IPS DF 19.7 (cell line): ENCODE results near the gene BRPF1.

Source experiments
- DNase-seq: peaks from one replicate; pipeline ENCODE4 v3.0.0-alpha.2; 2013; ENCODE audit warnings: low read depth, low spot score

BRPF1 gene, protein sequence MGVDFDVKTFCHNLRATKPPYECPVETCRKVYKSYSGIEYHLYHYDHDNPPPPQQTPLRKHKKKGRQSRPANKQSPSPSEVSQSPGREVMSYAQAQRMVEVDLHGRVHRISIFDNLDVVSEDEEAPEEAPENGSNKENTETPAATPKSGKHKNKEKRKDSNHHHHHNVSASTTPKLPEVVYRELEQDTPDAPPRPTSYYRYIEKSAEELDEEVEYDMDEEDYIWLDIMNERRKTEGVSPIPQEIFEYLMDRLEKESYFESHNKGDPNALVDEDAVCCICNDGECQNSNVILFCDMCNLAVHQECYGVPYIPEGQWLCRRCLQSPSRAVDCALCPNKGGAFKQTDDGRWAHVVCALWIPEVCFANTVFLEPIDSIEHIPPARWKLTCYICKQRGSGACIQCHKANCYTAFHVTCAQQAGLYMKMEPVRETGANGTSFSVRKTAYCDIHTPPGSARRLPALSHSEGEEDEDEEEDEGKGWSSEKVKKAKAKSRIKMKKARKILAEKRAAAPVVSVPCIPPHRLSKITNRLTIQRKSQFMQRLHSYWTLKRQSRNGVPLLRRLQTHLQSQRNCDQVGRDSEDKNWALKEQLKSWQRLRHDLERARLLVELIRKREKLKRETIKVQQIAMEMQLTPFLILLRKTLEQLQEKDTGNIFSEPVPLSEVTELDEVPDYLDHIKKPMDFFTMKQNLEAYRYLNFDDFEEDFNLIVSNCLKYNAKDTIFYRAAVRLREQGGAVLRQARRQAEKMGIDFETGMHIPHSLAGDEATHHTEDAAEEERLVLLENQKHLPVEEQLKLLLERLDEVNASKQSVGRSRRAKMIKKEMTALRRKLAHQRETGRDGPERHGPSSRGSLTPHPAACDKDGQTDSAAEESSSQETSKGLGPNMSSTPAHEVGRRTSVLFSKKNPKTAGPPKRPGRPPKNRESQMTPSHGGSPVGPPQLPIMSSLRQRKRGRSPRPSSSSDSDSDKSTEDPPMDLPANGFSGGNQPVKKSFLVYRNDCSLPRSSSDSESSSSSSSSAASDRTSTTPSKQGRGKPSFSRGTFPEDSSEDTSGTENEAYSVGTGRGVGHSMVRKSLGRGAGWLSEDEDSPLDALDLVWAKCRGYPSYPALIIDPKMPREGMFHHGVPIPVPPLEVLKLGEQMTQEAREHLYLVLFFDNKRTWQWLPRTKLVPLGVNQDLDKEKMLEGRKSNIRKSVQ (N-terminal part only)

DNA sequence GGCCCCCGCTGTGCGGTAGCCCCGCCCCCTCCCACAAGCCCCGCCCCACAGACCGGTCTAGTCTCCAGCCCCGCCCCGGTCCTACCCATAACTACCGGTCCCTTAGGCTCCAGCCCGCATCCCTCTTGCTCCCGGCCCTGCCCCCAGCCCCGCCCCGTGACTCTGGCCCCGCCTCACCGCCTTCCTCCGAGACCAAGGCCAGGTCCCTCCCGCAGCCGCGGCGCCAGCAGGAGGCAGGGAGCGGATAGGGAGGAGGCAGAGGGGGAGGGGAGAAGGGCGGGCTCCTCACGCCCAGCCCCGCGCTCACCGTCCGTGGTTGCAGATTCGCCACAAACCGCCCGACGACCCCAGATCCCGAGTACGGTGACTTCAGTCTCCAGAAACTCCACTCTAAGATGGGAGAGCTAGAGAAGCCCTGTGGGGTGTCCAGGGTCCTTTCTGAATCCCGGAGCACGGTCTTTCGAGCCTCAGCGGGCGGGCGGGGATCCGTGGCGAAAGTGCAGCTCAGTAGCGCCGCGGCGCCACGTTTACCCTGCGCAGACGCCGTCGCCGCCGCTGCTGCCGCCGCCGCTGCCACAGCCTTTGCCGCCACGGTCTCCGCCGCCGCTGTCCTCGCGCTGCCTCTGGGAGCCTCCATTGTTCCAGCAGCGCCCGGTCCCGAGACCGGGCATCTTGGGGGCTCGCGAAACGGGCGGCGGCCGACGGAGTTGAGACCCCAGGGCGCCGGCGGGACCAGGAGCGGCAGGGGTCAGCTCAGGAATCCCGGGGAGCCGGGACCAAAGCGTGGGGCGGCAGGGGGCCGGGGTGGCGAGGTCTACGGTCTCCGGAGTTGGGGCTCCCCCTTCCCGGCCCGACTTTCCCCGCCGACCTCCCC, at the start of gene BRPF1:
Gene BRPF1, plus strand, starts transcription at position 530 of the 874 bp plus-strand sequence. CDS start 2,406 bp downstream, outside the sequence.
- DNase-seq = peak; percentile 84

DNA sequence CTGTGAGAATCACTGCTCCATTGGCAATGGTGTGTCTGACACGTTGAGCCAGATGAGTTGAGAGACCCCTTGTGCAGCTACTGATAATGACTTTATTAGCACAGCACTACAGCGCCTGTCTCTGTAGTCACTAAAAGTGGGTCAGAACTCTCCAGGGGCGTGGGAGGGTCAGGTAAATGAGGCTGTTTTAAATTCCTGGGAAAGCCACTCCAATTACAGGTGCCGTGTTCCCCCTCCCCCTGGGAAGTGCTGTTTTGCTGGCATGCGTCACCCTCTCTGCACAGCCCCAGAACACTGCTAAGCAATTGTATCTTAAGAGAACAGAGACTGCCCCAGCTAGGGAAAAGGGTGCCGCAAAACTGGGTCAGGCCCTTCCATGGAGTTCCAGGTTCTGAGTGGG, 49.4 kb upstream of the BRPF1 start:
- DNase-seq = no peak

DNA sequence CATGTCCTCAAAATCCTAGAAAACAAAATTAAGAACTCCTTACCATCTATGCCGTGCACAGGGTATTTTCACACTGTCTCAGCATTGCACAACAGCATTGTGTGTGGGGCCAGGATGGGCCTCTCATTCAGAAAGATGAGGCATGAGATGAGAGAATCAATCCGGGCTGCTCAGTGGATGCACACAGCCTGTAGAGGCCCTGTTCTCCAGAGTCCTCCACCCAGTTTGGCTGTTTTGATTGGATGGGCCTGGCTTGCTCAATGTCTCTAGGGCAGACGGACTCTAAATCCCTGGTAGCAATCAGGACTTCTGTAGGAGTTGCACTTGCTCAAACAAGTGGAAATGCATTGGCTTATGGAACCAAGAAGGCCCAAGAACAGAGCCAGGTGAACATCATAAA, 48.1 kb upstream of the BRPF1 start:
- no peak for DNase-seq

DNA sequence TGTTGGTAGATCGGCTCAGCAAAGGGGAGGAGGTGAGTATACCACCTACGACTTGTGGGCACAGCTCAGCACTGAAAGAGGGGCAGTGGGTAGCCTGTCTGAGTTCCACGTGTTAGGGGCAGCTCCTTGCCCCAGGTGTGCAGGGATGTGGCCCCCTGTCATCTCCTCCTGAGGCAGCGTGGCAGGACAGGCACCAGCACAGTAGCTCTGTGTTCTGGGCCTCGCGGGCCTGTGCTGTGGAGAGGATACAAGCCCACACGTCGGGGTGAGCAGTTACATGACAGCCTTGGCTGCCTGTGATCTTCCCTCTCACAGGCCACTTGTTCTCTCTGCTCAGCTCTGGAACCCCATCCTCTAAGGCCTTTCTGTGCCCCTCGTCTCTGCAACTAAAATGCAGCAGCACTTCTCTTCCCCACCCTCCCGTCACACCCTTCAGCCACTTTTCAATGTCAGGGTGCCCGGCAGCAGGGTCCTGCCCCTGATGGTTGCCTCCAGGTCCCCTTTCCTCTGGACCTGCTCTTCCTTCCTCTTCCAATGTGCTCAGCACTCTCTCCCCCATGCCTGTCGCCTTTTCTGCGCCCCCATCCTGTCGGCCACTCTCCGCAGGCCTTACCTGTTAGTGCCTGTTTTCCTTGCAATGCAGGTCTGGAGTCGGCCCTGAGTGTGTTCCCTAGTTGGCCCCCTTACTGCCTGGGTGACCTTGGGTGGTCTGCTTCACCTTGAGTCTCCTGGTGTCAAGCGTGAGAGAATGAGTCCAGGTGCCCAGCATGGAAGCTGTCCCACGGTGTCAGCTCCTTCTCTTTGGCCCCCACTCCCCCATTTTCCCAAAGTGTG, 46.1 kb upstream of the BRPF1 start:
- DNase-seq = no peak

DNA sequence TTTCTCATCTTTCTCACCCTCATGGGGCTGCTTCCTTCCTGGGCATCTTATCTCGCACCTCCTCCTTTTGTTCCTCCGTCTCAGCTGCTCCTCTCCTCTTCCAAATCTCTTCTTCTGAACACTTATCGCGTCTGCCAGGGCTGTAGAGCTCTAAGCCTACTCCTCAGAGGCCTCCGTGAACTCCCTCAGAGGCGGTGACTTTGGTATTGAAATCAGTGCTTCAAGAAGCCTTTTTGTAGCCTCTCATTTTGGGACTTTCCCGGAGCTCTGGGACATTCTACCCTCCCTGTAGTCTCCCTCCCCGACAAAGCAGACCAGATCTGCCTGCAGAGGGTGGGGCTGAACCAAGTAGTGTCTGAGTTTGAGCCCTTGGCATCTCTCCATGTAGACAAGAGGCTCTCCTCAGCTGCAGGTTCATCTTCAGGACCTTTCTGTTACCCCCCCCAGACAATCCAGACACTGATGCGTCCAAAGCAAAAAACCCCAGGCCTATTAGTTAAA, 45.4 kb upstream of the BRPF1 start:
- no peak for DNase-seq

DNA sequence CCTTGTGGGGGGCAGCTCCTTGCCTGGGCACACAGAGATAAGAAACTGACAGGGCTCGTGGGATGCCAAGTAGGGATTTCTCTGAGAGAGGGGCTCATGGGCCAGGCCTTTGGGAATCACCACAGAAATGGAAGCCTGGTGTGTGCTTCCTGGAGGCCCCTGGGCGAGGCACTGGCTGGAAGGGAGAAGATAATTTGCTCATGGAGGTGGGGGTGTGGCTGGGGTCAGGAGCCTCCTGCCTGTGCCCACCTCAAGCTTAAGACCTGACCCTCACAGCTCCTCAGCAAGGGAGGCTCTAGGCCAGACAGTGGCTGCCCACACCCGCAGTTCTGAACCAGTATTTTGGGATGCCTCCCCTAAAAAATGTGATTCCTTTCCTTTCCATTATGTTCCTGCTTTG, 44.8 kb upstream of the BRPF1 start:
- DNase-seq = no peak

DNA sequence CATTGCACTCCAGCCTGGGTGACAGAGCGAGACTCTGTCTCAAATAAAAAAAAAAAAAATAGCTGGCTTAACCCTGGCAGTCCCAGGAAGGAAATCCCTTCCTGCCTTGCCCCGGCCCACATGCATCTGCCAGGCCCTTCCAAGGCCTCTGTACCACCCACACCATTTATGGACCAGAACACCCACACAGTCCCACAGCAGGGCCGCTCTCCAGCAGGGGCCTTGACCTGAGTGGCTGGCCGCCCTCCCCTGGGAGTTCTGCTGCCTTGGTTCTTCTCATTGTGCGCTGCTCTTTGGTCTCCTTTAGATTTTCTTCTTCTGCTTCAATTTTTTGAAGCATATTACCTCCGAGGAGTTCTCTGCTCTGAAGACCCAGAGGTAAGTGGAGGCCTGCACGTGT, 44.0 kb upstream of the BRPF1 start:
- DNase-seq = no peak

DNA sequence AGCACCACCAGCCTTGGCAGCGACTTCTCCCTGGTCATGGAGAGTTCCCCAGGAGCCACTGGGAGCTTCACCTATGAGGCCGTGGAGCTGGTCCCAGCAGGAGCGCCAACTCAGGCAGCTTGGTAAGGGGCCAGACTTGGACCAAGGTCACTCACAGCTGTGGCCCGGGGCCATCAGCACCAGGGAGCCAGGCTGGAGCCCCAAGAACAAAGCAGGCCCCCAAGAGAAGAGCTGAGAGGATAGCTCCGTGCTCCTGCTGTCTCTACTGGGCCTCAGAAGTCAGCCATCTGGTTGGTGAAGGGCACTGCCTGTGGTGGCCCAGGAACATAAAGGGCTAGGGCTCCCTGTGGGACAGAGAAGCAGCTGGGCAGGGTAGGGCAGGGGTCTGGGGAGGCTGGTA, 42.6 kb upstream of the BRPF1 start:
- no peak for DNase-seq

DNA sequence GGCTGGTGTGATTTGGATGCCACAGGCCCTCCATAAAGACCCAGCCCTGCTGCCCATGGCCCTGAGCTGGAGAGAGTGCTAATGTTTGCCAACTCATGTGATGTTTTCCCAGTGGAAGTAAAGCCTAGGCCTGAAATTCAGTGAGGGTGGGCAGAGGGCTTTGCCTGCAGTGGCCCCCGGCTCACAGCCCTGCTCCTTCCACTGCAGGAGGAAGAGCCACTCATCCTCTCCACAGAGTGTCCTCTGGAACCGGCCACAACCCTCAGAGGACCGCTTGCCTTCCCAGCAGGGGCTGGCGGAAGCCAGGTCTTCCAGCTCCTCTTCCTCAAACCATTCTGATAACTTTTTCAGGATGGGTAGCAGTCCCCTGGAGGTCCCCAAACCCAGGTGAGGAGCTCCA, 41.8 kb upstream of the BRPF1 start:
- no peak for DNase-seq

DNA sequence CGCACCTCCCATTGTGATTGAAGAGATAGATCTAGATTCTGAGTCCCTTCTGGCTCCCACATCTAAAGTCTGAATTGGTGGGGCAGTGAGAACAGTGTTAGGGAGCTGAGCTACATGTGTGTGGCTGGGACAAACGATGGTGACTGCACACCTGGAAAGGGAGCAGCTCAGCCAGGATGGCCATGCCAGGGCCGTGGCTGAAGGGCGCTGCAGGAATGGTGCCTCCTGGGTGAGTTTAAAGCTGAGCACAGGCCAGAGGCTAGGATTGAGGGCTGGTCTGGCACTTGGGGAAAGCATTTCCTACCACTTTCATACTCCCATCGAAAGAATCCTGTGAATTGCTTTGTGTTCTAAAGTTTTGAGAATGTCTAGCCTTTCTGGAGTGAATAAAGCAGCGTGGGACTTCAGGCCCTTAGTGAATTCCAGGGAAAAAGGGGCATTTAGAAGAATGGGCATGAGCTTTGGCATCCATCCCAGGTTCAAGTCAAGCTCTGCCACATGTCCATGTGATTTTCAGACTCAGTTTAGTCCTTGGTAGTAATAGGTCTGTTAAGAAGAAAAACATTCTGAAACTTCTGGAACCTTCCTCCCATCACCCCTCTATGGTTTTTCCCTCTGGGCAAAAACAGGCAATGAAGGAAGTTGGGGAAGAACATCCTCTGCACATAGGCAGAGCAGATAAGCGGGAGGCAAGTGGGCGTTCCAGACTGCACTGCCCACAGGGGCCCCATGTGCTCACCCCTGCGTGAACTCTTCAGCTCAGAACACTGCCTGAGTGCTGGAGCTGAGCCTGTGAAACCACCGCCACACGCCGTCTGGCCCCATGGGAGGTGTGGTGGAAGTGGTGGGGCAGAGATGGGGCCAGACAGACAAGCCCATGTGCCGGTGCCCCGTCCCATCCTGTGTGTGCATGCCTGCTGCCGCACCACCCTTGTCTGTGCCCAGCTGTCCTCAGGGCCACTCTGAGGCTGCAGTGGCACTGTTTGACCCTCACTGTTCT, 40.8 kb upstream of the BRPF1 start:
- DNase-seq = no peak

DNA sequence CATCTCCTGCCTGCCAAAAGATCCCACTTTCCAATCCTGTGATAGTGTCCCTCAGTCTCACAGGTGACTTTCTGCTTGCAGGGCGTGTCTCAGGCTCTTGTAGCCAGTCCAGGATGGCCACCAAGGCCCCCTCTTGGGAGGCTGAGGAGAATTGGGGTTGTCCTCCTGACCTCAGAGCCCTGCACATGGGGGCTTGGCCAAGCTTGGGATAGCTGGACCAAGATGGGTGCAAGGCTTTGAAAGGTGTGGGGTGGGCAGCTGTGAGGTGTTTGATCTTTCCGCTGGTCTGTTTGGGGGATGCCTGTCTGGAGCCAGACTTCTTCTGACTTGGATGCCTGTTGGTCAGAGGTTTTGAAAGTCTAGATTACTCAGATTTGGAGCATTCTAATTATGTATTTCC, 39.9 kb upstream of the BRPF1 start:
- DNase-seq = no peak

DNA sequence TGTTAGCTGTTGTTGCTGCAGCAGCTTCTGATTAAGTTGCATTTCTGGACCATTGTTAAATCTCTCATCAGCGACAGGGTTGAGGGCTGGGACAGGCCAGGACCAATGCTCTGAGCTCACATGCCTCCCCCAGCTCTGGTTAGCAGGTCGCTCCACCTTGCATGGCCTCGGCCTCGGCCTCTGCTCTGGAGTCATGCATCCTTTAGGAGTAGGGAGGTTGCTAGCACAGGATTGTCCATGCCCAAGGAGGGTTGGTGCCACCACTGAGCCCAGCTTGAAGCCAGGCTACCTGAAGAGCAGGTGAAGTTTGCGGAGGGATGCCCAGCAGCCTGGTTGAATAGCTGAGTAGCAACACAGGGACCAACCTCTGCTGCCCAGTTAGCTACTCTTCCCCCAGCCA, 39.1 kb upstream of the BRPF1 start:
- no peak for DNase-seq

DNA sequence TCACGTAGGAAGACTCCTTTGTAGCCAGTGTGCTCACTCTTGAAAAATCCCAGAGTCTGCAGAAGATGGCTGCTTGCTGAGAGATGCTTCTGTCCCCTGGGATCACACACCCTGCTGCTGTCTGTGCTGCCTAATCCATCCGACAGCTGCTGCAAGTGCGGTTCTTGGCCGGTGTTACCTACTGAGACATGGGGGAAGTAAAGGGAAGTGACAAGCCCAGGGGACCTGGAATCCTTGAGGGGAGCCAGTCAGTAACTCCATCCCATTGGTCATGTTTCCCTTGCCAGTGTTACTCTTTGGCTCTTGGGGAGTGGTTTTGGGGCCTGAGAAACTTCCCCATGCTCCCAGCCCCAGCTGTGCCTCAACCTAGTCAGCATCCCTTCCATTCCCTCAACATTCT, 36.2 kb upstream of the BRPF1 start:
- no peak for DNase-seq

DNA sequence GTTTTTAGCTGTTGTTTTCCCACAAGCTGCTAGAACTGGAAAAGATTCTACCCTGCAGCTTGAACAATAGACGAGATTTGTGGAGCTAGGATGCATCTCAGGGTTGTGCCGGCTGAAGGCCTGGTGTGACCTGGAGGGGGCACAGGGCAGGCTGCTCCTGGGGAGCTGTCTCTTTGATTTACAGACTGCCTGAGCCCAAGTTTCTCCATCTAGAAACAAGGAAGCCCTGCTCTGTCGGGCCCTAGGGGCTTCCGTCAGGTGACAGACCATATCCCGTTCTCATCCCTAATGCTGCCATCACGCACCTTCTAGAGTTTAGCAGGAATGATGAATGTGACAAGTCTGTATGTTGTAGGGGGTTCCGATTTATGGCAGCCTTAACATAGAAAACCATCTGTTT, 35.8 kb upstream of the BRPF1 start:
- DNase-seq = no peak

DNA sequence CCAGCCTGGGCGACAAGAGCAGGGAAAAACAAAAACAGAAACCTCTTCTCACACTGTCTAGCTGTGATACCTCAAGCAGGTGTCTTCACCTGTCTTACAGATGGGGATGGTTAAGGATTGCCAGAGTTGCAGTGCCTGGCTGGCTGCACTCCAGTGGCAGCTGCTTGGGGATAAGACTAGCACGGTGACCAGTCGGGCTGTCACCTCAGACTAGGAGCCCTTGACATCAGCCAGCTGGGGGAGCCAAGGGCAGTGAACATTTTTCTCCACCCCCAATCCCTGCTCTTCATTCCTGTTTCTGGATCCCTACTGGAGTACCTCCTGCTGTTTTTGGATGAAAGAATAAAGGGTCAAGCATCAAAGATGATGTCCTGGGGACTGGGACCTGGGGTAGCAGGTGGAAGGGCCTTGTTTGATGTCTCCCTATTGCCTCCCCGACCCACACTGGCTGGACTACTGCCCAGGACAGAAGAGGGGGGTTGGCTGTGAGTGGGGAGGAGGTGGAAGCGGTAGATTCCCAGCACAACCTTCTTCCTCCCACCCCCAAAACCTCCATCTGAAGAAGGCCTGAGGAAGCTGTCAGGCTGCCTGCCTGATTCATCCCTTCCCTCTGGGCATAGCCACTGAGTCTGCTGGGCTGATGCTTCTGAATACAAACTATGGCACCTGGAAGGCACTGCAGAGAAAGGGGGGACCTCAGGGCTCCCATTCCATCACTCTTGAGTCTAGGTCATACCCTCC, 34.9 kb upstream of the BRPF1 start:
- DNase-seq = no peak

DNA sequence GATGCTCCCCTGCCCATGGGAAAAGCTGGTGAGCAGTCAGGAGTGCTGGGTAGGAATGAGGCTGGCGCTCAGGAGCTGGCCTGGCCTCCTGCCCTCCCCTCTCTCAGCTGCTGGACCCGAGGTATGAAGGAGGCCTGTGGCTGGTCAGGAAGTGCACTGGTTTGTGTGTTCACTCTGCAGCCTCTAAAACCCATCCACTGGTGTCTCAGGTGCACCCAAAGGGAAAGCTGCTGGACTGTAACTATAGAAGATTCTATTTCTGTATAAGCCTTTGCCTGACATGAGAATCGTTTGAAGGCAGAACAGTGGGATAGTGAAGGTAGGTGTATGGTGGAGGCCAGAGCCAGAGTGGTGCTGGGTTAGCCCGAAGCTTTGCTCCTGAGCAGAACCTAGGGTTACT, 33.6 kb upstream of the BRPF1 start:
- no peak for DNase-seq

DNA sequence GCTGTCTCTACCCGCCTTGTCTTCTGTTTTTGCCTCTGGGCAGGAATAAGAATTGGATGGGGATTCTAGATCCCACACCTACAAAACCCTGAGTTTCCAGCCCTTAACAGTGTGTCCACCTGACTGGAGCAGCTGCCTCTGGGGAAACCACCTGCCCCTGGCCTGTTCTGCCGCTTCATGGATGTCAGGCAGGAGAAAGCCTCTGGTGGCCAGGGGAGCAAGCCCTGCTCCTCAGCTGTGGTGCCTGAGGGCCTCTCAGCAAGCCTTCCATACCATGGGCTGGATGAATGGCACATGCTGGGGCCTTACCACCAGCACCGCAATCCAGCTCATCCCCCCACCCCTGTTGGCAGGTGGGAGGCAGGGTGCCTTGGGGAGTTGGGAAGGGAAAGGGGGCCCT, 33.2 kb upstream of the BRPF1 start:
- no peak for DNase-seq

DNA sequence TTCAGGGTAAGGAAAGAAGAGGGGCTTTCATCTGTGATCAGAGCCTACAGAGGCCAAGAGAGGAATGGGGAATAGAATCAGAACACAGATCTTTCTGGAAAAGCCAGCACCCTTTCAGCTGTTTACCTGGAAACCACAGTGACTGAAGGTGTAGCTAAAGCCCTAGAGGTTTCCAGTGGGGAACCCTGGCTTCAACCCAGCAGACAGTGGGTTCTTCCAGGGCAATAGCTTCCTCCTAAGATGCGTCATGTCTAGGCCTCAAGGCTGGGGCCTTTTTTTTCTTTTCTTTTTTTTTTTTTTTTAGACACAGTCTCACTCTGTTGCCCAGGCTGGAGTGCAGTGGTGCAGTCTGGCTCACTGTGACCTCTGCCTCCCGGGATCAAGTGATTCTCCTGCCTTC, 31.0 kb upstream of the BRPF1 start:
- DNase-seq = no peak
